ENCODE results near the gene DLL3. TPM values are rescaled to one million over a fixed set of nuclear protein-coding genes. Genes with fewer than 3 reads are reported as not detected.
"Not testable (repeated sequence)": the region's sequence is repeated elsewhere in the genome, so short reads cannot be mapped to it uniquely, and the experiment has no call there.

The DLL3 gene, protein sequence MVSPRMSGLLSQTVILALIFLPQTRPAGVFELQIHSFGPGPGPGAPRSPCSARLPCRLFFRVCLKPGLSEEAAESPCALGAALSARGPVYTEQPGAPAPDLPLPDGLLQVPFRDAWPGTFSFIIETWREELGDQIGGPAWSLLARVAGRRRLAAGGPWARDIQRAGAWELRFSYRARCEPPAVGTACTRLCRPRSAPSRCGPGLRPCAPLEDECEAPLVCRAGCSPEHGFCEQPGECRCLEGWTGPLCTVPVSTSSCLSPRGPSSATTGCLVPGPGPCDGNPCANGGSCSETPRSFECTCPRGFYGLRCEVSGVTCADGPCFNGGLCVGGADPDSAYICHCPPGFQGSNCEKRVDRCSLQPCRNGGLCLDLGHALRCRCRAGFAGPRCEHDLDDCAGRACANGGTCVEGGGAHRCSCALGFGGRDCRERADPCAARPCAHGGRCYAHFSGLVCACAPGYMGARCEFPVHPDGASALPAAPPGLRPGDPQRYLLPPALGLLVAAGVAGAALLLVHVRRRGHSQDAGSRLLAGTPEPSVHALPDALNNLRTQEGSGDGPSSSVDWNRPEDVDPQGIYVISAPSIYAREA
- total RNA-seq = not detected

DNA sequence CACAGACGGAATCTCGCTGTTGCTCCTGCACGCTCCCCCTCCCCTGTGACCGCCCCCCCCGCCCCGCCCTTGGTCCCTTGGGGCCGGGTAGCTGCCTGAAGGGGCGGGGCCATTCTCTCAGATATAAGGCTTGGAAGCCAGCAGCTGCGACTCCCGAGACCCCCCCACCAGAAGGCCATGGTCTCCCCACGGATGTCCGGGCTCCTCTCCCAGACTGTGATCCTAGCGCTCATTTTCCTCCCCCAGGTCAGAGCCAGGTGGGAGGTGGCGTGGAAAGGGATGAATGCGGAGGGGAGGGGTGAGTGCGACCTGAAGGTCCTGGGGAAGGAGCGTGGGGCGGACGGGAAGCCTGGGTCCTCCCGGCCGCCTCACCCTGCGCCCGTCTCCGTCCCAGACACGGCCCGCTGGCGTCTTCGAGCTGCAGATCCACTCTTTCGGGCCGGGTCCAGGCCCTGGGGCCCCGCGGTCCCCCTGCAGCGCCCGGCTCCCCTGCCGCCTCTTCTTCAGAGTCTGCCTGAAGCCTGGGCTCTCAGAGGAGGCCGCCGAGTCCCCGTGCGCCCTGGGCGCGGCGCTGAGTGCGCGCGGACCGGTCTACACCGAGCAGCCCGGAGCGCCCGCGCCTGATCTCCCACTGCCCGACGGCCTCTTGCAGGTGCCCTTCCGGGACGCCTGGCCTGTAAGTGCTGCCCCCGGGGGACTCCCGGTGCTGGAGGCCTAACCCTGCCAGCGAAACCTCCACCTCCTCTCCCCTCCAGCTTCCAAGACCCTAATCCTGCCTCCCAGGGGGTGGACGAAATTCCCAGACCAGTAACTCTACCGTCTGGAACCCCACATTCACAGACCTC, at the start of gene DLL3:
DLL3 (plus strand) TSS at position 150 of the 845 bp plus-strand sequence; CDS start at position 178, 28 bp downstream.
- no peak for DNase-seq (ENCODE audit: low spot score)

DNA sequence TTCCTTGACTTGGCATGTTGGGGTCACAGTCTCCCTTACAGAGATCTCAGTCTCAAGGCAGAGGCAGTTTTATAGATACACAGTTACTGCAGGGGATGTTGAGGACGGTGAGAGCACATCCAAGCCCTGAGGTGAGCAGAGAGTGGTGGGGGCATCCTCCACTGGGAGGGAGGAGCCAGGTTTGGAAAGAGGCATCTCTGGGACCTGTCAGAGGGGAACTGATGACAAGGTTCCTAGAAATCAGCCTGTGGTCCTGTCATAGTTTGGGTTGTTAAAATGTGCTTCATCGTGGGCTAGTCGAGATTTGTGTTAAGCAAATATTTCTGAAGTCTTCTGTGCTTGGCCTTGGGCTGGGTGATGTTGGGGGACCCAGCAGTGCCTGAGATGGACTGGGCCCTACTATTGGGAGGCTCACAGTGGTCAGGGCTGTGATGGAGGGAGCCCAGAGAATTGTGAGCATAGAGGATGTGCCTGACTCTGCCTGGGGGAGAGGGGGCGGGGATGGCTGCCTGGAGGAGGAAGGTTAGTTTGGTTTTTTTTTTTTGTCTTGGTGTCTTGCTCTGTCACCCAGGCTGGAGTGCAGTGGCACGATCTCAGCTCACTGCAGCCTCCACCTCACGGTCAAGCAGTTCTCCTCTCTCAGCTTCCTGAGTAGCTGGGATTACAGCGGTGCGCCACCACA, 49.5 kb upstream of the DLL3 start:
- no peak for DNase-seq (ENCODE audit: low spot score)

DNA sequence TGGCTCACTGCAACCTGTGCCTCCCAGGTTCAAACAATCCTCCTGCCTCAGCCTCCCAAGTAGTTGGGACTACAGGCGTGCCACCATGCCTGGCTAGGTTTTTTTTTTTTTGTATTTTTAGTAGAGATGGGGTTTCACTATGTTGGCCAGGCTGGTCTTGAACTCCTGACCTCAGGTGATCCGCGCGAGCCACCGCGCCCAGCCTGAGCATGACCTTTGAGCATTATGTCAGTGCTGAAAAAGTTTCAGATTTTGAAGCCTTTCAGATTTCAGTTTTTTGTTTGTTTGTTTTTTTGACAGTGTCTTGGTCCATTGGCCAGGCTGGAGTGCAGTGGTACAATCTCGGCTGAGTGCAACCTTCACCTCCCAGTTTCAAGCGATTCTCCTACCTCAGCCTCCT, 47.5 kb upstream of the DLL3 start:
- not testable (repeated sequence) for DNase-seq (ENCODE audit: low spot score)

DNA sequence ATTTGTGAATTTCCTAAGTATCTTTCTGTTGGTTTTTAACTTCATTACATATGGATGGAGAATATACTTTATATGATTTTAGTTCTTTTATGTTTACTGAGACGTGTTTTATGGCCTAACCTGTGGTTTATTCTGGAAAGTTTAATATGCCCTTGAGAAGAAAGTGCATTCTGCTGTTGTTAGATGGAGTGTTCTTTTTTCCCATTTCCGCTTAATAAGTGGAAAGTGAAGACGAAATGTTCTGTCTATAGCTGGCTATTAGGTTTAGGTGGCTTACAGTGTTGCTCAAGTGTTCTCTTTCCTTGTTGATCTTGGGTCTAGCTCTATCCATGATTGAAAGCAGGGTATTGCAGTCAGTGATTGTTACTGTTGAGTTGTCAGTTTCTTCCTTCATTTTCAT, 35.3 kb upstream of the DLL3 start:
- no peak for DNase-seq (ENCODE audit: low spot score)

DNA sequence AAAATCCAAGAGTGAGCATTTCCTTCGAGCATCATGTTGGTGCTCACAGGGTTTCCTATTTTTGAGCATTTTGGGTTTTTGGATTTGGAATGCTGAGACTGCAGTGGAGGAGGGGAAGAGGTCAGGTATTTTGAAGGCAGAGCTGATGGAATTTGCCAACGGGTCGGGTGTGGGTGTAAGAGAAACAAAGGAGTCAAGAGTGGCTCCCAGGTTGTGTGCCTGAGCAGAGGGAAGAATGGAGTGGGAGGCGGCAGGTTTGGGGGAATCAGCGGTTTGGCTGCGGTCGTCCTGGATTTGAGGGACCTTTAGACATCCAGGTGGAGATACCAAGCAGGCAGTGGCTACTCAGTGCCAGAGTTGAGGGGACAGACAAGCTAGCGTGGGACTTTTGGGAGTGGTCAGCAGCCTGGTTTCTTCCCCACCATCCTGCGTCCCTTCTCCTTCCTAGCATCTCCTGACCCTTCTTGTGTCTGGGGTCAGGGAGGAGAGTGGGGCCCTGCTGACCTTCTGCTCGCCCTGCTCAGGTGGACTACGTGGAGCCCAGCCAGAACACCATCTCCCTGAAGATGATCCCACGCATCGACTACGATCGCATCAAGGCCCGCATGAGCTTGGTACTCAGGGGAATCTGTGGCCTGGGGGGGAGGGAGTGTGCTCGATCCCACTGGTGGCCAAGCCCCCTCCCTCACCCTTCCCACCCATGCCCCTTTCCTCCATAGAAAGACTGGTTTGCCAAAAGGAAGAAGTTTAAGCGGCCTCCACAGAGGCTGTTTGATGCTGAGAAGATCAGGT, 32.6 kb upstream of the DLL3 start:
- DNase-seq (ENCODE audit: low spot score) = no peak

DNA sequence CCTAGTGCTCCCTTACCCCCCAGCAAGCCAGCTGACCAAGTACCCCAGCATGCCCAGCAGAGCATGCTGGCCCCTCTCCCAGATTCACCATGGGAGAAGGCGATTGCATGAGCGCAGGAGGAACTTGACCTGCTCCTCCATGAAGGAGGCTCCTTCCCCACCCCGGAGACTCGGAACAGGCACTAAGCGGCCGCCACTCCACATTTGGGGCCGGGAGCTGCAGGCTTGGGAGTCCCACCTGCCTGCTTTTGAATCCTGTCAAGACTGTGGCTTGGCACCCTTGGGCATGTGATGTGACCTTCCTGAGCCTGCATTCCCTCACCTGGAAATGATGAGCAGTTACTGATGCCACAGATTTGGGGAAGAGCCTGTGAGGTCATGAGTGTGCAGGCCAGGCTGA, 30.8 kb upstream of the DLL3 start:
- DNase-seq (ENCODE audit: low spot score) = no peak

DNA sequence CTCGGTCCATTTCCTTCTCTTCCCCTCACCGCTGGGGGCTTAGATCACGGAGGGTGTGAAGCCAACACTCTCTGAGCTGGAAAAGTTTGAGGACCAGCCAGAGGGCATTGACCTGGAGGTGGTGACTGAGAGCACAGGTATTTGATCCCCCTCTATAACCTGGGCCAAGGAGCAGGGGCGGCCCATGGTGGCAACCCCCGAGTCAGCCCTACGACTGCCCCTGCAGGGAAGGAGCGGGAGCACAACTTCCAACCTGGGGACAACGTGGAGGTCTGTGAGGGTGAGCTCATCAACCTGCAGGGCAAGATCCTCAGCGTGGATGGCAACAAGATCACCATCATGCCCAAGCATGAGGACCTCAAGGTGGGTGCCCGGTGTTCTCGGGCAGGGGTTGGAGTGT, 29.7 kb upstream of the DLL3 start:
- no peak for DNase-seq (ENCODE audit: low spot score)

DNA sequence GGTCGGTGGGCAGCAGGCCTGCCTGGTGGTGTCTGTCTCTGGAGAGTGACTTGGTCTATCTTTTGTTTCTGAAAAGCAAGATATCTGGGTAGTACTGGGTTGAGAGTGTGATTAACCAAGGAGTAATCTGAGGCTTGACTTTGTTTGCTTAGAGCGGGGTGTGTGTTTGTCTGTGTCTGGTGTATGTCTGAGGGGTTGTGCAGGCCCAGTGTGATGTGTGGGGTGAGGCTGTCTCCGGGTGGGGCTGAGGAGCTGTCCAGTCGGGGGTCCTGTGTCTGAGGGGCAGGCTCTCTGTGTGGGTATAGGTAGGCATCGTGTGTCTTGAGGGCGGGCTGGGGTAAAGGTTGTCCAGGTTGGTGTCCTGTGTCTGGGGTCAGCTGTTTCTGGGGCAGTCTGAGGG, 29.2 kb upstream of the DLL3 start:
- no peak for DNase-seq (ENCODE audit: low spot score)

DNA sequence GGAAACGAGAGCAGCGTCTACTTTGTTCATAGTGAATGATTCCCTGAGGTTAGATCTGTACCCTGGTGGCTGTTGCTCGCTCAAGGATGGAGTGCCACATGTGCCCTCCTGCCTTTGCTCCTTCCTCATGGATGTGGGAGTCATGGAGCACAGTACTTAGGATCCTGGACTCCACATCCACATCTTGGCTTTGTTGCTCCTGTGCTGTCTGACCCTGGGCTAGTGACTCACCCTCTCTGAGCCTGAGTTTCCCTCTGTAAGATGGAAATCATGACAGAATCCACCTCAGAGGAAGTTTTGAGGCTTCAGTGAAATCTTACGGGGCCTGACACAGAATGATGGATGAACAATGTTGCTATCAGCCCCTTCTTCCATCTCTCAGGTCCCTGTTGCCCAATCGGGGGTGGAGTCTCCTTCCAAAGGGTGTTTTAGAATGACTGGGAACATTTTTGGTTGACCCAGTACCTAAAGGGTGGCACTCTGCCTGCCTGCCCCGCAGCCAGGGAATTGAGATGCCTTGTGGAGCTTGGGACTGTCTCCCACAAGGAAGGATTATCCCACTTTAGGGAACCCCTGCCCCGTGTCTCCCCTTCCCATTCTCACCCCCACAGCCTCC, 27.9 kb upstream of the DLL3 start:
- DNase-seq (ENCODE audit: low spot score) = no peak

DNA sequence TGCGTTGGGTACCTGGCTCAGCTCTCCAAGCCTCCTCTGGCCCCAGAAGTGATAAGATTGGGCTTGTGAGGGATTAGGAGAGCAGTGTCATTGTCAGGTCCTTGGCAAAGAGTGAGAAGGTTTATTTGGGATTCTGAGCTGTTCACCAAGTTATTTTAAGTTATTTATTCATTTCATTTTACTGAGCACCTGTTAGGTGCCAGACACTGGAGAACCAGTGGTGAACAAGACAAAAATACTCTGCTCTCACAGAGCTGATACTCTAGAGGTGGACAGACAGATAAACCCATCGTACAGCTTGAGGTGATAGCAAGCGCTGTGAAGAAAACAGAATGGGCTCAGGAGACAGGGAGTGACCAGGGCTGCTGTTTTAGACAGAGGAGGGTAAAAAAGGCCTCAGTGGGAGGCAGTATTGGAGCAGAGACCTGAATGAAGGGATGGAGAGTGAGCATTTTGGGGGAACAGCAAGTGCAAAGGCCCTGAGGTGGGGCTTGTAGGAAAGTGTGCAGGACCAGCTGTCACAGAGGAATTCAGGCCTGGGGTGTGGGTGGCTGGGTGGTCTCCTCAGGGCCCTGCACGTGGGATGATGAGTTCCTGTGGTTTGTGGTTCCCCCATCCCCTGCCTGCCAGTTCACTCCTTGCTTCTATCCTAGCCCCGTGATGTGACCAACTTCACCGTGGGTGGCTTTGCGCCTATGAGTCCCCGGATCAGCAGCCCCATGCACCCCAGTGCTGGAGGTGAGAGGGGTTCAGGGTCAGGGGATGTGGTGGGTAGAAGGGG, 26.8 kb upstream of the DLL3 start:
- DNase-seq (ENCODE audit: low spot score) = no peak

DNA sequence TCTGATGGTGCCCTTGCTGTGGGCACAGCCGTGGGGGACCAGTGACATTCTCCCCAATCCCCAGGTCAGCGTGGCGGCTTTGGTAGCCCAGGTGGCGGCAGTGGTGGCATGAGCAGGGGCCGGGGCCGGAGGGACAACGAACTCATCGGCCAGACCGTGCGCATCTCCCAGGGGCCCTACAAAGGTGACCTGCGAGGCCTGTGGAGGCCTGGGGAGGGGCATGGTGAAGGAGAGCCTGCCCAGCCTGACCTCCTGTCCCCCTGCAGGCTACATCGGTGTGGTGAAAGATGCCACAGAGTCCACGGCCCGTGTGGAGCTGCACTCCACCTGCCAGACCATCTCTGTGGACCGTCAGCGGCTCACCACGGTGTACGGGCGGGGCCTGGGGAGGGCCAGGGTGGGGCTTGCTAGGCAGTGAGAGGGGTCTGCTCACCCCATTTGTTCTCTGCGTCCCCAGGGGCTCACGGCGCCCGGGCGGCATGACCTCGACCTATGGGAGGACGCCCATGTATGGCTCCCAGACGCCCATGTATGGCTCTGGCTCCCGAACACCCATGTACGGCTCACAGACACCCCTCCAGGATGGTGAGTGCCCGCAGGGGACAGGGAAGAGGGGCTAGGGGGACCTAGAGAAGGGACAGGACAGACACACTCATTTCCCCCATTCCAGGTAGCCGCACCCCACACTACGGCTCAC, 25.9 kb upstream of the DLL3 start:
- no peak for DNase-seq (ENCODE audit: low spot score)

DNA sequence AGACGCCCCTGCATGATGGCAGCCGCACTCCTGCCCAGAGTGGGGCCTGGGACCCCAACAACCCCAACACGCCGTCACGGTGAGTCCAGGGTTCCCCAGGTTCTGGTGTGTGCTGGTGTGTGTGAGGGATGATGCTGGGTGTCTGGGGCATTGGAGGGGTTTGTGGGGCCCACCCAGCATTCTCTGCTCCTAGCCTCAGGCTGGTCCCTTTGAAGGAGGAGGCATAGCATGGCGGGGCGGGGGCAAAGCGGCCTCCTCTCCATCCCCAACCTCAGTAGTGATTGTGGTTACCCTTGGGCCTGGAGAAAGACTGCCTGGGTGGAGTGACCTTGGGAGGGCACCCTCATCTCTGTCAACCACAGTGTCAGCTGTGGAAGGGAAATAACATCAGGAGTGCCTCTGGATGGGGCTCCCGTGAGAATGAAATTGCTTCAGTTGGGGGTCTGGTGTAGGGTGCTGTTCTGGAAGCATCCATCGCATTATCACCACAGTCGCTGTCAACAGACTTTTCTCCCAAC, 25.2 kb upstream of the DLL3 start:
- no peak for DNase-seq (ENCODE audit: low spot score)

DNA sequence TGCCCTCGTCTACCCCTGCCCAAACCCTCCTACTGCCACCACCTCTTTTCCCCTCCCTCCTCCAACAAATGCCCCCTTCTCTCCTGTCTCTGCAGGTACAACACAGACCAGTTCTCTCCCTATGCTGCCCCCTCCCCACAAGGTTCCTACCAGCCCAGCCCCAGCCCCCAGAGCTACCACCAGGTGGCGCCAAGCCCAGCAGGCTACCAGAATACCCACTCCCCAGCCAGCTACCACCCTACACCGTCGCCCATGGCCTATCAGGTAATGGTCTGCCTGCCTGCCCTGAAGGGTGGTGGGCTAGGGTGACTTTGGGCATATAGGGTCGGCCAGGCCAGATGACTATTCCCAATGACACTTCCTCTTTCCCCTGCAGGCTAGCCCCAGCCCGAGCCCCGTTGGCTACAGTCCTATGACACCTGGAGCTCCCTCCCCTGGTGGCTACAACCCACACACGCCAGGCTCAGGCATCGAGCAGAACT, 24.6 kb upstream of the DLL3 start:
- peak; percentile 20 for DNase-seq (ENCODE audit: low spot score)

DNA sequence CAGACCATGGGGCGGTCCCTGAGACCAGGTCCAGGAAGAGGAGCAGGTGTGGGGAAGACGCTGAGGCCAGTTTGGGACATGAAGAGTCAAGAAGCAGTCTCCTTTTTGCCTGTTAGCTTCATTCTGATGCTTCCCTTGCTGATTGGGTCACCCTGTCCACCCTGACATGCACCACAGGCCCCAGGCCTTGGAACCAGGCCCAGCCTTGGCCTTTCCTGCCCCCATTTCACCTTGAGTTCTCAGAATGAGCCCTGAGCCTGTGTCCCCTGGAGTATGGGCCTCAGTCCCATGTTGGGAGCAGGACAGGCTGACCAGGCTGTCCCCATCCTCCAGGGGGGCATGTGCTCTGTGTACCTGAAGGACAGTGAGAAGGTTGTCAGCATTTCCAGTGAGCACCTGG, 23.0 kb upstream of the DLL3 start:
- no peak for DNase-seq (ENCODE audit: low spot score)

DNA sequence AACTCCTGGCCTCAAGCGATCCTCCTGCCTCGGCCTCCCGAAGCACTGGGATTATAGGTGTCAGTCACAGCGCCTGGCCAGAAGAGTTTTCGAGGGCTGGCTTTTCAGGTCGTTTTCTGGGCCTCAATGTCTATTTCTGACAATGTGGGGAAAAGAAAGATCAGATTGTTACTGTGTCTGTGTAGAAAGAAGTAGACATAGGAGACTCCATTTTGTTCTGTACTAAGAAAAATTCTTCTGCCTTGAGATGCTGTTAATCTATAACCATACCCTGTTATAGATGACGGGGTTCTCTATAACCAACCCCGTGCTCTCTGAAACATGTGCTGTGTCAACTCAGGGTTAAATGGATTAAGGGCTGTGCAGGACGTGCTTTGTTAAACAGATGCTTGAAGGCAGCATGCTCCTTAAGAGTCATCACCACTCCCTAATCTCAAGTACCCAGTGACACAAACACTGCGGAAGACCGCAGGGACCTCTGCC, 19.4 kb upstream of the DLL3 start:
- not testable (repeated sequence) for DNase-seq (ENCODE audit: low spot score)

DNA sequence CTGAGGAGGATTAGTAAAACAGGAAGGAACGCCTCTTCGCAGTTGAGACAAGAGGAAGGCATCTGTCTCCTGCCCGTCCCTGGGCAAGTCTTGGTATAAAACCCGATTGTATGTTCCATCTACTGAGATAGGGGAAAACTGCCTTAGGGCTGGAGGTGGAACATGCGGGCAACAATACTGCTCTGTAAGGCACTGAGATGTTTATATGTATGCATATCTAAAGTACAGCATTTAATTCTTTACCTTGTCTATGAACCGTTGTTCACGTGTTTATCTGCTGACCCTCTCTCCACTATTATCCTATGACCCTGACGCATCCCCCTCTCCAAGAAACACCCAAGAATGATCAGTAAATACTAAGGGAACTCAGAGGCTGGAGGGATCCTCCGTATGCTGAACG, 18.8 kb upstream of the DLL3 start:
- DNase-seq (ENCODE audit: low spot score) = no peak

DNA sequence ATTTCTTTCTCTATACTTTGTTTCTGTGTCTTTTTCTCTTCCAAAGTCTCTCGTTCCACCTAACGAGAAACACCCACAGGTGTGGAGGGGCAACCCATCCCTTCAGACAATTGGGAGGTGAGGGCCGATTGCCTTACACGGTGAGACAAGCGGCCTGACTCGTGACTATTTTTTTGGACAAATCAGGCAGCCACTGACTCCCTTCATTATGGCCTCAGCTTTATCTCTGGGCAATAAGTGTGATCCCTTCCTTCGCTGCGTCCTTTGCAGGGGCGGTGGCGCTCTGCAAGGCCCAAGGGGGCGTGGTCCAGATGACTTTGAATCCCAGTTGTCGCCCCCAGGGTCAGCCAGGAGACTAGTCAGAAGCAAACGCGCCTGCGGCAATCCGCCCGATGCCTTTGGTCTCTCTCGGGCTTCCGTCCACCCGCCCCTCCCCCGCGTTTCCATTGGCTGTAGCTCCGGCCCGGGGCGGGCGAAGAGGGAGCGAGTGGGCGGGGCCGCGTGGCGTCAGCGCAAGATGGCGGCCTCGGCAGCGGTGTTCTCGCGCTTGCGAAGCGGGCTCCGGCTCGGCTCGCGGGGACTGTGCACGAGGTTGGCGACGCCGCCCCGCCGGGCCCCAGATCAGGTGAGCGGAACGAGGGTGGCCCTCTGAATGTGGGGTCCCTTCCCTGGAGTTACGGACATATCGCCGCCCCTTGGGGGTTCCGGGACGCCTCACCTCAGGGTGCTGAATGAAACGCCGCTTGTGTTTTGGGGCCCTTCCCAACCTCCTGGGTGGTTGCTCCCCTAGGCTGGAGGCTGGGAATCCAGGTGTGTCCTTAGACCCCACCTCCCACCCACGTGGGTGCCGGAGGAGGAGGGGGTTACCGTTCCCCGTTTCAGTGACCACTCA, 18.2 kb upstream of the DLL3 start, which contains the start of gene TIMM50:
TIMM50 (plus strand) TSS at position 502 of the 892 bp plus-strand sequence; CDS start at position 518, 16 bp downstream.
- DNase-seq (ENCODE audit: low spot score) = peak; percentile 97

DNA sequence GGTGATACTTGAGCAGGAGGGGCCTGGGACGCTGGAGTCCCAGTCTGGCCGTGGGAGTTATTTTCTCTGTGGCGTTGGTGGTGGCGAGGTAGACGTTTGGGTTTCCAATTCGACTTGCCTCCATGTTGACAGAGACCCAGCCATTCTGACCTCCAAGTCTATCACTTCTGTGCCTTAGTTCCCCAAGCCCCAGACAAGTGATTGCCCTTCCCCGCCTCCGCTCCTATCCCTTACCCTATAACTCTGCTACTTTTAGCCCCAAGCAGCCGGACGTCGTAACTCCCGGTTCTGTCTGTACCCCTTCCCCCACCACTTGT, 17.6 kb upstream of the DLL3 start:
- DNase-seq (ENCODE audit: low spot score) = no peak
